PC-9 (cell line): ENCODE results near the gene ANKFN1.

Experiments
- EZH2 ChIP-seq: fragments of 200-600 bp; sonication (generic); IDR thresholded peaks from 2 replicates; pipeline ENCODE4 v1.8.0; 2017; ENCODE audit warnings: antibody characterized with exemption, low read depth
- TF ChIP-seq, protein P1 (sequence below): fragments of 200-600 bp; sonication (generic); conservative IDR thresholded peaks from 2 replicates; pipeline ENCODE4 v1.6.1; 2017; ENCODE audit warnings: mixed run types, antibody characterized with exemption, mild to moderate bottlenecking, moderate library complexity

GRCh38 chr17:56320443-56320842, 167.2 kb downstream of the ANKFN1 start:
- TF ChIP-seq, protein P1, sequence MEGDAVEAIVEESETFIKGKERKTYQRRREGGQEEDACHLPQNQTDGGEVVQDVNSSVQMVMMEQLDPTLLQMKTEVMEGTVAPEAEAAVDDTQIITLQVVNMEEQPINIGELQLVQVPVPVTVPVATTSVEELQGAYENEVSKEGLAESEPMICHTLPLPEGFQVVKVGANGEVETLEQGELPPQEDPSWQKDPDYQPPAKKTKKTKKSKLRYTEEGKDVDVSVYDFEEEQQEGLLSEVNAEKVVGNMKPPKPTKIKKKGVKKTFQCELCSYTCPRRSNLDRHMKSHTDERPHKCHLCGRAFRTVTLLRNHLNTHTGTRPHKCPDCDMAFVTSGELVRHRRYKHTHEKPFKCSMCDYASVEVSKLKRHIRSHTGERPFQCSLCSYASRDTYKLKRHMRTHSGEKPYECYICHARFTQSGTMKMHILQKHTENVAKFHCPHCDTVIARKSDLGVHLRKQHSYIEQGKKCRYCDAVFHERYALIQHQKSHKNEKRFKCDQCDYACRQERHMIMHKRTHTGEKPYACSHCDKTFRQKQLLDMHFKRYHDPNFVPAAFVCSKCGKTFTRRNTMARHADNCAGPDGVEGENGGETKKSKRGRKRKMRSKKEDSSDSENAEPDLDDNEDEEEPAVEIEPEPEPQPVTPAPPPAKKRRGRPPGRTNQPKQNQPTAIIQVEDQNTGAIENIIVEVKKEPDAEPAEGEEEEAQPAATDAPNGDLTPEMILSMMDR, result no peak
- no peak for TF ChIP-seq EZH2
